ENCODE data around the gene ATP8A2. TPM values are rescaled to one million over a fixed set of nuclear protein-coding genes. Genes with fewer than 3 reads are reported as not detected.

ATP8A2 gene
- total RNA-seq, 4 donors from 2014 or later: not detected

DNA sequence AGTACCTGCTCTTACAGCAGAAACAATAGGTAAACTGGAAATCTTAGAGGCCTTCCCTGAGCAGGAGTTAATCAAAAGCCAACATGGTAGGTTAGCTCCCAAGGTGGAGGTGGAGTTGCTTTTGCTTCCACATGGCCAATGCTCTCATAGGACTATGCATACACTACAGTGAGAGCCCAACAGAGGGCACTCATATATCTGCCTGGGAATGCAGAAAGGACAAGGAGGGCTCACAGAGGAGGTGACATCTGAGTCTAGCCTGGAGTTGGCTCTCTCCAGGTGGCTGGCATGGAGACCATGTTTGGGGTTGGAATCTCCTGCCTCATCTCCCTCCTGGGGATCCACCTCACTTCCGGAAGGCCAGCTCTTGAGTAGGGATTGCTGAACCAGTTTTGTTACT is 34.6 kb downstream of the ATP8A2 start:
- H3K9me3 ChIP-seq: no peaks in the 10 kb centered on the region
- H3K4me3 ChIP-seq: no peak overlapping the region
- no peak overlapping the region for H3K27ac ChIP-seq
- DNase-seq (no peak), ATAC-seq (no peak)
- no peaks in the 10 kb centered on the region for H3K4me1 ChIP-seq
- intact Hi-C loops (cut with DNase I; ENCODE audit: low total_unique reads) (no loop called here), in situ Hi-C loops (cut with MboI; ENCODE audit: low sequenced_read_pairs in 4 of 4) (no loop called here)
- H3K27me3 ChIP-seq: no peaks in the 10 kb centered on the region
- TF ChIP-seq POLR2A (IDR thresholded peaks at IDR 0.05): no peak
- TF ChIP-seq, protein P1, sequence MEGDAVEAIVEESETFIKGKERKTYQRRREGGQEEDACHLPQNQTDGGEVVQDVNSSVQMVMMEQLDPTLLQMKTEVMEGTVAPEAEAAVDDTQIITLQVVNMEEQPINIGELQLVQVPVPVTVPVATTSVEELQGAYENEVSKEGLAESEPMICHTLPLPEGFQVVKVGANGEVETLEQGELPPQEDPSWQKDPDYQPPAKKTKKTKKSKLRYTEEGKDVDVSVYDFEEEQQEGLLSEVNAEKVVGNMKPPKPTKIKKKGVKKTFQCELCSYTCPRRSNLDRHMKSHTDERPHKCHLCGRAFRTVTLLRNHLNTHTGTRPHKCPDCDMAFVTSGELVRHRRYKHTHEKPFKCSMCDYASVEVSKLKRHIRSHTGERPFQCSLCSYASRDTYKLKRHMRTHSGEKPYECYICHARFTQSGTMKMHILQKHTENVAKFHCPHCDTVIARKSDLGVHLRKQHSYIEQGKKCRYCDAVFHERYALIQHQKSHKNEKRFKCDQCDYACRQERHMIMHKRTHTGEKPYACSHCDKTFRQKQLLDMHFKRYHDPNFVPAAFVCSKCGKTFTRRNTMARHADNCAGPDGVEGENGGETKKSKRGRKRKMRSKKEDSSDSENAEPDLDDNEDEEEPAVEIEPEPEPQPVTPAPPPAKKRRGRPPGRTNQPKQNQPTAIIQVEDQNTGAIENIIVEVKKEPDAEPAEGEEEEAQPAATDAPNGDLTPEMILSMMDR (IDR thresholded peaks at IDR 0.05 in 4 of 5, conservative IDR thresholded peaks at IDR 0.05 in 1 of 5): no peak
- no peaks in the 10 kb centered on the region for H3K36me3 ChIP-seq

DNA sequence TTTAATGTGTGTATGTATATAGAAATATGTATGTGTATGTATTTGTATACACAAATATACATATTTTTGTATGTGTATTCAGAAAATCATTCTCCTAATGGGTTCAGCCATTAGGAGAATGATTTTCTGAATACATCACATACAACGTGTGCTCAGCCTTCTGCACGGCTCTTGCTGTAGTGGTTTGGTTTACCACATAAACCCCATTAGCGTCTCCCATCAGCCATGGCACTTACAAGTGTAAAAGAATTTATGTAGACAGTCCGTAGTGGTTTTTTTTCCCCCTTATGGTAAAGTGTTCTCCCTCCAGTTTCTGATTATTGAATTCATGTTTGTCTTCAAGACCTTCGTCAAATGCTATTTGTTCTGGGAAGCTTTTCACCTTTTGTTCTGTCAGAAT is 38.2 kb downstream of the ATP8A2 start:
- no peak overlapping the region for H3K27ac ChIP-seq
- no peak overlapping the region for H3K4me3 ChIP-seq
- ATAC-seq: no peak
- H3K36me3 ChIP-seq: no peaks in the 10 kb centered on the region
- no peaks in the 10 kb centered on the region for H3K9me3 ChIP-seq
- in situ Hi-C loops (cut with MboI; ENCODE audit: low sequenced_read_pairs in 4 of 4): no loop called here
- DNase-seq: no peak
- TF ChIP-seq, protein P1 (IDR thresholded peaks at IDR 0.05 in 4 of 5, conservative IDR thresholded peaks at IDR 0.05 in 1 of 5): no peak
- TF ChIP-seq POLR2A (IDR thresholded peaks at IDR 0.05): no peak
- H3K4me1 ChIP-seq: no peaks in the 10 kb centered on the region
- no peaks in the 10 kb centered on the region for H3K27me3 ChIP-seq
- intact Hi-C loops (cut with DNase I; ENCODE audit: low total_unique reads): no loop called here

DNA sequence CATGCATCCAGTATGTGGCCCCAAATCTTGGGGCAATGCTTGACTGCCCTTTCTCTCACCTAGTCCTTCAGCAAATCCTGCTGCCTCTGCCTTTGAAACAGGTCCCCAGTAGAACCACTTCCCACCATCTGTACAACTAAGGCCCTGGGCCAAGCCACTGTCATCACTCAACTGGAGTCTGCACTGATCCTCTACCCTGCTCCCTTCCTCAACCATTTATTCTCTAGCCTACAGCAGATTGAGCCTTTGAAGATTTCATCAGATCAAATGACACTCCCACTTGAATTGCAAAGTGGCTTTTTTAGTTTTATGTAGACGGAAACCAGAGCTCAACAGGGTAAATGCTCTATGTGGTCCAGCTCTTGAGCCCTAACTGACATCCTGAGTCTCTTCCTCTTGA is 43.5 kb downstream of the ATP8A2 start:
- intact Hi-C loops (cut with DNase I; ENCODE audit: low total_unique reads): loop anchor here (5.0 kb wide), 1 partner anchor 658 kb away; no protein-coding TSS in a partner anchor

DNA sequence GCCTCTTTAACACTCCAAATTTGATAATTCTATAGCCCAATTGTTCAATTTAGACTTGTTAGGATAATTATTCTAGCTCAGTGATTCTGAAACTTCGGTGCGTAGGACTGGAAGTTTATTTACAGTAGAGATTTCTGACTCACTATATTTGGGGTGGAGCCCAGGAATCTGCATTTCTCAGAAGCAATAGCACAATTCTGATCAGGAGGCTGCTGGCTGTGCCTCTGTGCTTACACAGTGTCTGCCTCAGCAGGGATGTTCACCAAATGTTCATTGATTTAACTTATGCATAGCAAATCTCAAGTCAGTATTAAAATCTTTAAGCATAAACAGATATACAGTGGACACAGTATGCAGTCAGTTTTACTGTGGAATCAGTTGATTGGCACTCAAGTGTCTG is 45.8 kb downstream of the ATP8A2 start:
- no peaks in the 10 kb centered on the region for H3K36me3 ChIP-seq
- DNase-seq (no peak), ATAC-seq (no peak)
- peaks cover 0 to 3% (median 2%) of the 10 kb centered on the region in 3 donors for H3K27me3 ChIP-seq
- H3K9me3 ChIP-seq: no peaks in the 10 kb centered on the region
- intact Hi-C loops (cut with DNase I; ENCODE audit: low total_unique reads) (loop anchor here (5.0 kb wide), 1 partner anchor 660 kb away; no protein-coding TSS in a partner anchor), in situ Hi-C loops (cut with MboI; ENCODE audit: low sequenced_read_pairs in 4 of 4) (no loop called here)
- H3K27ac ChIP-seq: no peak overlapping the region
- TF ChIP-seq, protein P1 (IDR thresholded peaks at IDR 0.05 in 4 of 5, conservative IDR thresholded peaks at IDR 0.05 in 1 of 5): no peak
- no peak for TF ChIP-seq POLR2A (IDR thresholded peaks at IDR 0.05)
- no peak overlapping the region for H3K4me3 ChIP-seq
- no peaks in the 10 kb centered on the region for H3K4me1 ChIP-seq

More for the DNA sequence above, 43.5 kb downstream of the ATP8A2 start:
- in situ Hi-C loops (cut with MboI; ENCODE audit: low sequenced_read_pairs in 4 of 4): no loop called here
- no peaks in the 10 kb centered on the region for H3K4me1 ChIP-seq
- H3K27me3 ChIP-seq: peaks cover 0 to 3% (median 2%) of the 10 kb centered on the region in 3 donors
- H3K27ac ChIP-seq: no peak overlapping the region
- ATAC-seq (no peak), DNase-seq (no peak)
- no peak overlapping the region for H3K4me3 ChIP-seq
- H3K9me3 ChIP-seq: no peaks in the 10 kb centered on the region
- no peaks in the 10 kb centered on the region for H3K36me3 ChIP-seq
- TF ChIP-seq, protein P1 (IDR thresholded peaks at IDR 0.05 in 4 of 5, conservative IDR thresholded peaks at IDR 0.05 in 1 of 5): no peak
- no peak for TF ChIP-seq POLR2A (IDR thresholded peaks at IDR 0.05)

DNA sequence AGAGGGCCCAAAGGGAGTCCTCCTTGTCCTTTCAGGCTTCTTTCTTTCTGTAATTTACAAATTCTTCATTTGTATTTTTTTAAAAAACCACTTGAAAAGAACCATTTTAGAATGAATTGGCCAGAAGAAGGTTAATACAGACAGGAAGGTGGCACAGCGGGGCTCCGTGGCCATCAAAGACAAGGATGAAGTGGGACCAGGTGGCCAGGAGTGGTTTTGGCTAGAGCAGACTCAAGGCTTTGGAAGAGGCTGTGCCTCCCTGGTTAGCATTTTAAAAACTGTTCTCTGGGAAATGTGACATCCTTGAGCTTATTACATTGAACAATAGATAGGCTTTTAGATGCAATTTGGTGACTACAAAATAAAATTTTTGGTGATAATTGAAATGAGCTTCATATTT is 48.4 kb downstream of the ATP8A2 start:
- TF ChIP-seq POLR2A (IDR thresholded peaks at IDR 0.05): no peak
- TF ChIP-seq, protein P1 (IDR thresholded peaks at IDR 0.05 in 4 of 5, conservative IDR thresholded peaks at IDR 0.05 in 1 of 5): no peak
- DNase-seq: no peak
- intact Hi-C loops (cut with DNase I; ENCODE audit: low total_unique reads) (no loop called here), in situ Hi-C loops (cut with MboI; ENCODE audit: low sequenced_read_pairs in 4 of 4) (no loop called here)
- Histone ChIP-seq H3K4me1 (no peaks in the 10 kb centered on the region), H3K27me3 (peaks cover 0 to 3% (median 2%) of the 10 kb centered on the region in 3 donors), H3K27ac (no peak overlapping the region), H3K9me3 (no peaks in the 10 kb centered on the region), H3K4me3 (no peak overlapping the region), H3K36me3 (no peaks in the 10 kb centered on the region)
- no peak for ATAC-seq
